Neural cell (in vitro differentiated cells): ENCODE measurements around the gene HUWE1. TPM values are rescaled to one million over a fixed set of nuclear protein-coding genes. Genes with fewer than 3 reads are reported as not detected.

Experiments
- H2AFZ ChIP-seq: fragments of 200-600, 300-800 bp; sonication (generic), shearing (Covaris generic); 2 replicates; pipeline ENCODE4 v1.6.0; 2014; ENCODE audit warnings: low read depth, mild to moderate bottlenecking, antibody characterized with exemption, low read length, moderate library complexity
- H3F3A ChIP-seq: fragments of 200-600 bp; shearing (Covaris generic); 2 replicates; pipeline ENCODE4 v1.6.1; 2016; ENCODE audit warnings: mild to moderate bottlenecking, moderate library complexity, mixed read lengths, antibody characterized with exemption, low read length; ENCODE audit not compliant: insufficient read depth, poor library complexity, severe bottlenecking
- H3K27ac ChIP-seq: fragments of 200-600, 300-800 bp; sonication (generic), shearing (Covaris generic); 2 replicates; pipeline ENCODE4 v1.5.1; 2014; ENCODE audit warnings: mild to moderate bottlenecking, low read length, moderate library complexity
- H3K27me3 ChIP-seq: fragments of 300-800, 200-600 bp; sonication (generic), shearing (Covaris generic); 2 replicates; pipeline ENCODE4 v1.6.0; 2014; ENCODE audit warnings: mild to moderate bottlenecking, low read depth, low read length, moderate library complexity; ENCODE audit not compliant: insufficient read depth
- H3K36me3 ChIP-seq: fragments of 300-800, 200-600 bp; sonication (generic), shearing (Covaris generic); 2 replicates; pipeline ENCODE4 v1.5.1; 2014; ENCODE audit warnings: mild to moderate bottlenecking, antibody characterized with exemption, low read length, moderate library complexity; ENCODE audit not compliant: insufficient read depth
- H3K4me2 ChIP-seq: fragments of 300-800, 200-600 bp; sonication (generic), shearing (Covaris generic); 2 replicates; pipeline ENCODE4 v1.6.0; 2014; ENCODE audit warnings: mild to moderate bottlenecking, low read length
- H3K4me3 ChIP-seq: fragments of 300-800, 200-600 bp; sonication (generic), shearing (Covaris generic); 2 replicates; pipeline ENCODE4 v1.5.1; 2014; ENCODE audit warnings: mild to moderate bottlenecking, low read length, moderate library complexity
- H3K79me2 ChIP-seq: fragments of 200-600 bp; shearing (Covaris generic); replicated peaks from 2 replicates; pipeline ENCODE4 v1.6.0; 2014; ENCODE audit warnings: mild to moderate bottlenecking, low read length, moderate library complexity; ENCODE audit not compliant: insufficient read depth
- H3K9ac ChIP-seq: fragments of 300-800, 200-600 bp; sonication (generic), shearing (Covaris generic); 2 replicates; pipeline ENCODE4 v1.6.1; 2016; ENCODE audit warnings: mild to moderate bottlenecking, low read length, mixed read lengths
- H3K9me2 ChIP-seq: fragments of 200-600 bp; shearing (Covaris generic); 2 replicates; pipeline ENCODE4 v1.6.1; 2016; ENCODE audit warnings: mild to moderate bottlenecking, low read length, mixed read lengths; ENCODE audit not compliant: insufficient read depth
- H3K9me3 ChIP-seq: fragments of 200-600, 300-800 bp; sonication (generic), shearing (Covaris generic); 2 replicates; pipeline ENCODE4 v1.6.1; 2016; ENCODE audit warnings: mild to moderate bottlenecking, mixed run types, low read length, moderate library complexity, mixed read lengths
- H4K20me1 ChIP-seq: fragments of 200-600 bp; shearing (Covaris generic); 2 replicates; pipeline ENCODE4 v1.6.1; 2016; ENCODE audit warnings: mild to moderate bottlenecking, mixed run types; ENCODE audit not compliant: insufficient read depth
- EP300 ChIP-seq: fragments of 450-650 bp; conservative IDR thresholded peaks from 2 replicates; pipeline ENCODE4 v1.6.1; 2014; ENCODE audit warnings: antibody characterized with exemption, mild to moderate bottlenecking, moderate library complexity; ENCODE audit not compliant: poor library complexity, severe bottlenecking
- EZH2 ChIP-seq: fragments of 200-600, 300-800 bp; shearing (Covaris generic), sonication (generic); IDR thresholded peaks from 2 replicates; pipeline ENCODE4 v1.6.1; 2014; ENCODE audit warnings: antibody characterized with exemption, low read length, borderline replicate concordance, mild to moderate bottlenecking; ENCODE audit not compliant: insufficient read depth, poor library complexity, severe bottlenecking
- MXI1 ChIP-seq: fragments of 450-650 bp; conservative IDR thresholded peaks from 2 replicates; pipeline ENCODE4 v1.6.1; 2014; ENCODE audit warnings: antibody characterized with exemption, mild to moderate bottlenecking; ENCODE audit not compliant: poor library complexity, severe bottlenecking
- POLR2AphosphoS5 ChIP-seq: IDR thresholded peaks from 2 replicates; pipeline ENCODE4 v1.6.1; 2012
- RAD21 ChIP-seq: fragments of 450-650 bp; conservative IDR thresholded peaks from 2 replicates; pipeline ENCODE4 v1.6.1; 2014; ENCODE audit warnings: antibody characterized with exemption, mild to moderate bottlenecking, moderate library complexity
- SMC3 ChIP-seq: fragments of 450-650 bp; conservative IDR thresholded peaks from 2 replicates; pipeline ENCODE4 v1.6.1; 2014; ENCODE audit warnings: antibody characterized with exemption, mild to moderate bottlenecking, moderate library complexity; ENCODE audit not compliant: poor library complexity
- TAF1 ChIP-seq: IDR thresholded peaks from 2 replicates; pipeline ENCODE4 v1.6.1; 2012; ENCODE audit warnings: low read depth
- polyA plus RNA-seq: library from polyadenylated mRNA; depleted of rRNA; stranded (reverse); fragments of >200 nt; gene quantifications from 2 replicates; pipeline ENCODE4 v1.2.3, GENCODE V29; 2014
- TF ChIP-seq, protein P1 (sequence below): fragments of 450-650 bp; IDR thresholded peaks from 2 replicates; pipeline ENCODE4 v1.5.1; 2014; ENCODE audit warnings: antibody characterized with exemption, mild to moderate bottlenecking, moderate library complexity; ENCODE audit not compliant: poor library complexity, severe bottlenecking
- TF ChIP-seq, protein P2 (sequence below): IDR thresholded peaks from 2 replicates; pipeline ENCODE4 v1.6.1; 2012; ENCODE audit warnings: borderline replicate concordance

HUWE1 gene
- polyA plus RNA-seq, 1 donor from 2014 or later: 25.0 TPM

- Histone ChIP-seq H3K27ac (no peak overlapping the region), H3K9me3 (no peaks in the 10 kb centered on the region), H3K9me2 (no peaks in the 10 kb centered on the region), H3K4me2 (no peak overlapping the region), H4K20me1 (no peaks in the 10 kb centered on the region), H3K36me3 (no peaks in the 10 kb centered on the region), H3K27me3 (no peaks in the 10 kb centered on the region), H3K4me3 (no peak overlapping the region), H3K79me2 (no peaks in the 10 kb centered on the region), H3F3A (no peaks in the 10 kb centered on the region), H3K9ac (no peak overlapping the region), H2AFZ (no peak overlapping the region)
- TF ChIP-seq, protein P1, sequence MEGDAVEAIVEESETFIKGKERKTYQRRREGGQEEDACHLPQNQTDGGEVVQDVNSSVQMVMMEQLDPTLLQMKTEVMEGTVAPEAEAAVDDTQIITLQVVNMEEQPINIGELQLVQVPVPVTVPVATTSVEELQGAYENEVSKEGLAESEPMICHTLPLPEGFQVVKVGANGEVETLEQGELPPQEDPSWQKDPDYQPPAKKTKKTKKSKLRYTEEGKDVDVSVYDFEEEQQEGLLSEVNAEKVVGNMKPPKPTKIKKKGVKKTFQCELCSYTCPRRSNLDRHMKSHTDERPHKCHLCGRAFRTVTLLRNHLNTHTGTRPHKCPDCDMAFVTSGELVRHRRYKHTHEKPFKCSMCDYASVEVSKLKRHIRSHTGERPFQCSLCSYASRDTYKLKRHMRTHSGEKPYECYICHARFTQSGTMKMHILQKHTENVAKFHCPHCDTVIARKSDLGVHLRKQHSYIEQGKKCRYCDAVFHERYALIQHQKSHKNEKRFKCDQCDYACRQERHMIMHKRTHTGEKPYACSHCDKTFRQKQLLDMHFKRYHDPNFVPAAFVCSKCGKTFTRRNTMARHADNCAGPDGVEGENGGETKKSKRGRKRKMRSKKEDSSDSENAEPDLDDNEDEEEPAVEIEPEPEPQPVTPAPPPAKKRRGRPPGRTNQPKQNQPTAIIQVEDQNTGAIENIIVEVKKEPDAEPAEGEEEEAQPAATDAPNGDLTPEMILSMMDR: no peak
- TF ChIP-seq TAF1 (no peak), EP300 (no peak), EZH2 (no peak), RAD21 (no peak), POLR2AphosphoS5 (no peak), MXI1 (no peak), SMC3 (no peak)
- TF ChIP-seq, protein P2, sequence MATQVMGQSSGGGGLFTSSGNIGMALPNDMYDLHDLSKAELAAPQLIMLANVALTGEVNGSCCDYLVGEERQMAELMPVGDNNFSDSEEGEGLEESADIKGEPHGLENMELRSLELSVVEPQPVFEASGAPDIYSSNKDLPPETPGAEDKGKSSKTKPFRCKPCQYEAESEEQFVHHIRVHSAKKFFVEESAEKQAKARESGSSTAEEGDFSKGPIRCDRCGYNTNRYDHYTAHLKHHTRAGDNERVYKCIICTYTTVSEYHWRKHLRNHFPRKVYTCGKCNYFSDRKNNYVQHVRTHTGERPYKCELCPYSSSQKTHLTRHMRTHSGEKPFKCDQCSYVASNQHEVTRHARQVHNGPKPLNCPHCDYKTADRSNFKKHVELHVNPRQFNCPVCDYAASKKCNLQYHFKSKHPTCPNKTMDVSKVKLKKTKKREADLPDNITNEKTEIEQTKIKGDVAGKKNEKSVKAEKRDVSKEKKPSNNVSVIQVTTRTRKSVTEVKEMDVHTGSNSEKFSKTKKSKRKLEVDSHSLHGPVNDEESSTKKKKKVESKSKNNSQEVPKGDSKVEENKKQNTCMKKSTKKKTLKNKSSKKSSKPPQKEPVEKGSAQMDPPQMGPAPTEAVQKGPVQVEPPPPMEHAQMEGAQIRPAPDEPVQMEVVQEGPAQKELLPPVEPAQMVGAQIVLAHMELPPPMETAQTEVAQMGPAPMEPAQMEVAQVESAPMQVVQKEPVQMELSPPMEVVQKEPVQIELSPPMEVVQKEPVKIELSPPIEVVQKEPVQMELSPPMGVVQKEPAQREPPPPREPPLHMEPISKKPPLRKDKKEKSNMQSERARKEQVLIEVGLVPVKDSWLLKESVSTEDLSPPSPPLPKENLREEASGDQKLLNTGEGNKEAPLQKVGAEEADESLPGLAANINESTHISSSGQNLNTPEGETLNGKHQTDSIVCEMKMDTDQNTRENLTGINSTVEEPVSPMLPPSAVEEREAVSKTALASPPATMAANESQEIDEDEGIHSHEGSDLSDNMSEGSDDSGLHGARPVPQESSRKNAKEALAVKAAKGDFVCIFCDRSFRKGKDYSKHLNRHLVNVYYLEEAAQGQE: no peak
Observed at GRCh38 chrX:53630261-53630660, 56.3 kb downstream of the HUWE1 start.

GRCh38 chrX:53622431-53622830, 64.1 kb downstream of the HUWE1 start:
- H3K9me3 ChIP-seq: no peaks in the 10 kb centered on the region
- no peaks in the 10 kb centered on the region for H3K27me3 ChIP-seq
- no peaks in the 10 kb centered on the region for H3K9me2 ChIP-seq
- H3K9ac ChIP-seq: no peak overlapping the region
- H4K20me1 ChIP-seq: no peaks in the 10 kb centered on the region
- H2AFZ ChIP-seq: no peak overlapping the region
- TF ChIP-seq POLR2AphosphoS5 (no peak), RAD21 (no peak), TAF1 (no peak), EP300 (no peak), SMC3 (no peak), EZH2 (no peak), MXI1 (no peak)
- TF ChIP-seq, protein P1: no peak
- TF ChIP-seq, protein P2: no peak
- H3F3A ChIP-seq: no peaks in the 10 kb centered on the region
- H3K36me3 ChIP-seq: no peaks in the 10 kb centered on the region
- no peak overlapping the region for H3K4me3 ChIP-seq
- H3K79me2 ChIP-seq: no peaks in the 10 kb centered on the region
- H3K4me2 ChIP-seq: no peak overlapping the region
- no peak overlapping the region for H3K27ac ChIP-seq
